Neutrophil (primary cell): ENCODE results near the gene EDEM1.

Experiments used
- H3K27ac ChIP-seq: fragments of 200-600 bp; sonication (generic); 2 replicates; pipeline ENCODE4 v1.5.1; 2016; ENCODE audit warnings: mild to moderate bottlenecking, moderate library complexity
- H3K27me3 ChIP-seq: fragments of 200-600 bp; sonication (generic); 2 replicates; pipeline ENCODE4 v1.6.0; 2016; ENCODE audit warnings: mild to moderate bottlenecking
- H3K36me3 ChIP-seq: fragments of 200-600 bp; sonication (generic); 2 replicates; pipeline ENCODE4 v1.5.1; 2017
- H3K4me1 ChIP-seq, 2 experiments: fragments of 200-600 bp in 1 of 2; sonication (generic) in 1 of 2; 1 replicate in 1 of 2; 2 replicates in 1 of 2; pipeline versions ENCODE4 v1.5.1 to v1.6.1; 2013 to 2016; ENCODE audit warnings: low read depth in 1 of 2, low read length in 1 of 2, mild to moderate bottlenecking in 1 of 2, moderate library complexity in 1 of 2; ENCODE audit not compliant: control insufficient read depth in 1 of 2, insufficient read depth in 1 of 2
- H3K4me3 ChIP-seq, 2 experiments: fragments of 200-600 bp in 1 of 2; sonication (generic) in 1 of 2; 1 replicate in 1 of 2; 2 replicates in 1 of 2; pipeline ENCODE4 v1.5.1; 2013 to 2016; ENCODE audit warnings: low read depth in 1 of 2, low read length in 1 of 2, mild to moderate bottlenecking in 1 of 2, moderate library complexity in 1 of 2
- H3K9me3 ChIP-seq: fragments of 200-600 bp; sonication (generic); 2 replicates; pipeline ENCODE4 v1.5.1; 2016
- TF ChIP-seq, protein P1 (sequence below): fragments of 200-600 bp; sonication (generic); IDR thresholded peaks from 2 replicates; pipeline ENCODE4 v1.5.1; 2016; ENCODE audit warnings: antibody characterized with exemption

EDEM1 gene

GRCh38 chr3:5262507-5262906 is 75.0 kb downstream of the EDEM1 start:
- no peaks in the 10 kb centered on the region for H3K36me3 ChIP-seq
- TF ChIP-seq, protein P1, sequence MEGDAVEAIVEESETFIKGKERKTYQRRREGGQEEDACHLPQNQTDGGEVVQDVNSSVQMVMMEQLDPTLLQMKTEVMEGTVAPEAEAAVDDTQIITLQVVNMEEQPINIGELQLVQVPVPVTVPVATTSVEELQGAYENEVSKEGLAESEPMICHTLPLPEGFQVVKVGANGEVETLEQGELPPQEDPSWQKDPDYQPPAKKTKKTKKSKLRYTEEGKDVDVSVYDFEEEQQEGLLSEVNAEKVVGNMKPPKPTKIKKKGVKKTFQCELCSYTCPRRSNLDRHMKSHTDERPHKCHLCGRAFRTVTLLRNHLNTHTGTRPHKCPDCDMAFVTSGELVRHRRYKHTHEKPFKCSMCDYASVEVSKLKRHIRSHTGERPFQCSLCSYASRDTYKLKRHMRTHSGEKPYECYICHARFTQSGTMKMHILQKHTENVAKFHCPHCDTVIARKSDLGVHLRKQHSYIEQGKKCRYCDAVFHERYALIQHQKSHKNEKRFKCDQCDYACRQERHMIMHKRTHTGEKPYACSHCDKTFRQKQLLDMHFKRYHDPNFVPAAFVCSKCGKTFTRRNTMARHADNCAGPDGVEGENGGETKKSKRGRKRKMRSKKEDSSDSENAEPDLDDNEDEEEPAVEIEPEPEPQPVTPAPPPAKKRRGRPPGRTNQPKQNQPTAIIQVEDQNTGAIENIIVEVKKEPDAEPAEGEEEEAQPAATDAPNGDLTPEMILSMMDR: no peak
- H3K4me3 ChIP-seq: no peak overlapping the region
- no peaks in the 10 kb centered on the region for H3K9me3 ChIP-seq
- H3K4me1 ChIP-seq: peaks cover 0 to 7% of the 10 kb centered on the region in 2 experiments
- no peaks in the 10 kb centered on the region for H3K27me3 ChIP-seq
- no peak overlapping the region for H3K27ac ChIP-seq

- Histone ChIP-seq H3K27ac (no peak overlapping the region), H3K4me1 (peaks cover 0 to 7% of the 10 kb centered on the region in 2 experiments), H3K9me3 (no peaks in the 10 kb centered on the region), H3K36me3 (no peaks in the 10 kb centered on the region), H3K27me3 (no peaks in the 10 kb centered on the region), H3K4me3 (no peak overlapping the region)
- TF ChIP-seq, protein P1: no peak
These were observed 76.6 kb downstream of the EDEM1 start for GRCh38 chr3:5264093-5264600.

DNA sequence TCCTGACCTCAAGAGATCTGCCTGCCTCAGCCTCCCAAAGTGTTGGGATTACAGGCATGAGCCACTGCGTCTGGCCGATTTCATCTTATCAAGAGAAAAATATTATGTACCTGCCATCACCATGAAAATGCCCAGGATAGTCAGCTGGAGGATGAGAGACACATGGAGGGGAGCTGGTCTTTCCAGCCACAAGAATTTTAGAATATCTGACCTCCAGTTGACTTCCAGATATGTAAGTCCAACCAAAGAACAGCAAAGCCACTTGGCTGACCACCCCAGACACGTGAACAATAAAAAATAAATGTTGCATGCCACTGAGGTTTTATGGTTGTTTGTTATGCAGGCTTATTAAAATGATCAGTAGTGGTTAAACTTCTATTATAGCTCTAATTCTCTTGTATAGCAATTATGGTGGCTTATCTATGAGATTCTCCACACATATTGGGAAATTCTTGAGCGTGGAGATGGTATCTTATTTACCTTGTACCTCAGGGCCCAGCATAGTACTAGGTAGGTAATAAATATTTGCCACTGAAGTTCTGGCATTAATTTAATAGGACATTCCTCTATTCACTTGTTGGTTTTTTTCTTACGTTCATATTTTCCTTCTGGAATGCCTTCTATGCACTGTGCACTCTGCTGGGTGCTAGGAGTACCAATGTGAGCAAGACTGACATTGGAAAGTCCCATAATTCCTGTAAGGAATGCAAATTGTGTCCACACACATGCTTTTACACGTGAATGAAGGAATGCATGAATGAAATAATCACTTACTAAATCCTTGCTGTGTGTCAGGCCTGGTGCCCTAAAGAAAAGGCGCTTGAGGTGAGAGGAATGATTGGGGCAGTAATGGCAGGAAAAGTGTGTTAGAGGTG is 77.6 kb downstream of the EDEM1 start:
- Histone ChIP-seq H3K9me3 (no peaks in the 10 kb centered on the region), H3K27me3 (no peaks in the 10 kb centered on the region), H3K36me3 (no peaks in the 10 kb centered on the region), H3K4me3 (no peak overlapping the region), H3K4me1 (peaks cover 0 to 7% of the 10 kb centered on the region in 2 experiments), H3K27ac (no peak overlapping the region)
- TF ChIP-seq, protein P1: no peak

DNA sequence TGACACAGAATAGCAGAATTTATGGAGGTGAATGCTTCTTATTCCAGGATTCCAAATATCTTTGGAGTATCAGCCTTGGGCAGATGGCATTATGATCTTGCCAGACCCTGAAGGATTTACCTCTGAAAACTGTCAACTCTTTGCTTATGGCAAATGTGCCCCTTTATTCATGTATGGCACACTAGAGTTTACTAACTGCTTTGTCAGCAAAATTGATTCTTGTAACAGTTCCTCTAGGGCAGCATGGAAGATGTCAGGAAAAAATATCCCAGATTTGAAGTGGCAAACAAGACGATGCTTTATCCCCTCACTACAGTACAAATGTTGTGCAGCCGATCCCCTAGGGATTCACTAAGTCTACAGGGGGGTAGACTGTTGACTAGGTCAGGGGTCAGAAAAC is 79.7 kb downstream of the EDEM1 start:
- Histone ChIP-seq H3K4me3 (no peak overlapping the region), H3K36me3 (no peaks in the 10 kb centered on the region), H3K27ac (no peak overlapping the region), H3K4me1 (no peaks in the 10 kb centered on the region), H3K27me3 (no peaks in the 10 kb centered on the region), H3K9me3 (no peaks in the 10 kb centered on the region)
- TF ChIP-seq, protein P1: no peak

- no peaks in the 10 kb centered on the region for H3K36me3 ChIP-seq
- H3K4me3 ChIP-seq: no peak overlapping the region
- H3K27me3 ChIP-seq: no peaks in the 10 kb centered on the region
- H3K27ac ChIP-seq: no peak overlapping the region
- TF ChIP-seq, protein P1: no peak
- H3K9me3 ChIP-seq: no peaks in the 10 kb centered on the region
- H3K4me1 ChIP-seq: no peaks in the 10 kb centered on the region
These were observed 80.4 kb downstream of the EDEM1 start for GRCh38 chr3:5267889-5268288.
